Measurements from ENCODE around the gene CCNDBP1.
"Not testable (repeated sequence)": the region's sequence is repeated elsewhere in the genome, so short reads cannot be mapped to it uniquely, and the experiment has no call there.

The CCNDBP1 gene

GRCh38 chr15:43194795-43195194 lies 9.6 kb downstream of the CCNDBP1 start:
- DNase-seq, result peak; percentile 55

GRCh38 chr15:43196760-43197548 lies 11.8 kb downstream of the CCNDBP1 start:
- no peak for DNase-seq

- not testable (repeated sequence) for DNase-seq
Observed at GRCh38 chr15:43197773-43198172, 12.6 kb downstream of the CCNDBP1 start.

GRCh38 chr15:43198556-43198955 lies 13.4 kb downstream of the CCNDBP1 start:
- DNase-seq, result not testable (repeated sequence)

- DNase-seq, result no peak
Observed at GRCh38 chr15:43198992-43199391, 13.8 kb downstream of the CCNDBP1 start.

- no peak for DNase-seq
Observed at GRCh38 chr15:43199945-43200488, 14.8 kb downstream of the CCNDBP1 start.

- DNase-seq, result peak; percentile 73
Observed at GRCh38 chr15:43204016-43204901, 19.1 kb downstream of the CCNDBP1 start.

GRCh38 chr15:43206054-43206453 lies 20.9 kb downstream of the CCNDBP1 start:
- no peak for DNase-seq

GRCh38 chr15:43207024-43207423 lies 21.8 kb downstream of the CCNDBP1 start:
- no peak for DNase-seq

- DNase-seq, result no peak
Observed at GRCh38 chr15:43208052-43209002, 23.1 kb downstream of the CCNDBP1 start.

GRCh38 chr15:43209059-43209824 lies 24.0 kb downstream of the CCNDBP1 start:
- no peak for DNase-seq

GRCh38 chr15:43210172-43210745 lies 25.1 kb downstream of the CCNDBP1 start:
- DNase-seq, result no peak

- DNase-seq, result no peak
Observed at GRCh38 chr15:43210807-43211206, 25.6 kb downstream of the CCNDBP1 start.

- DNase-seq, result no peak
Observed at GRCh38 chr15:43211224-43211735, 26.1 kb downstream of the CCNDBP1 start.

- DNase-seq, result no peak
Observed at GRCh38 chr15:43212299-43212698, 27.1 kb downstream of the CCNDBP1 start.

- no peak for DNase-seq
Observed at GRCh38 chr15:43212951-43213350, 27.7 kb downstream of the CCNDBP1 start.

GRCh38 chr15:43213466-43213865 lies 28.3 kb downstream of the CCNDBP1 start:
- no peak for DNase-seq

GRCh38 chr15:43214169-43214568 lies 29.0 kb downstream of the CCNDBP1 start:
- DNase-seq, result no peak

GRCh38 chr15:43214592-43215295 lies 29.5 kb downstream of the CCNDBP1 start:
- DNase-seq, result no peak

GRCh38 chr15:43215961-43216360 lies 30.8 kb downstream of the CCNDBP1 start:
- DNase-seq, result peak; percentile 22
